SK-N-SH treated with all-trans-retinoic acid at 6 μM for 48 hours (cell line): ENCODE measurements around the gene FYTTD1.

Experiments
- OSR1 ChIP-seq: fragments of 250-450 bp; sonication (Bioruptor Pico); IDR thresholded peaks from 2 replicates; pipeline ENCODE4 v1.8.0; 2022; ENCODE audit warnings: moderate library complexity, mild to moderate bottlenecking, inconsistent platforms
- SNAI2 ChIP-seq: fragments of 250-450 bp; sonication (Bioruptor Pico); IDR thresholded peaks from 2 replicates; pipeline ENCODE4 v1.5.0; 2020; ENCODE audit warnings: mild to moderate bottlenecking, moderate library complexity
- ZC3H10 ChIP-seq: fragments of 250-450 bp; sonication (Bioruptor Pico); IDR thresholded peaks from 2 replicates; pipeline ENCODE4 v1.5.1; 2021; ENCODE audit warnings: mild to moderate bottlenecking, moderate library complexity

GRCh38 chr3:197833930-197834715, 84.4 kb downstream of the FYTTD1 start:
- TF ChIP-seq ZC3H10 (CRISPR knock-in tag), result no peak
- no peak for TF ChIP-seq SNAI2
- no peak for TF ChIP-seq OSR1
